ENCODE measurements around the gene TAGLN3.

Gene TAGLN3

GRCh38 chr3:112056451-112056929 lies 57.8 kb downstream of the TAGLN3 start:
- DNase-seq = peak; percentile 37

GRCh38 chr3:112059497-112059896 lies 60.8 kb downstream of the TAGLN3 start:
- no peak for DNase-seq

GRCh38 chr3:112061152-112061551 lies 62.4 kb downstream of the TAGLN3 start:
- no peak for DNase-seq
